ENCODE measurements around the gene RPGR.

RPGR gene

GRCh38 chrX:38327007-38327774 lies at the start of gene RPGR:
TSS of gene RPGR (minus strand) at chrX:38327509. CDS start at chrX:38327367, 142 bp downstream.
- DNase-seq: peak; percentile 79

DNA sequence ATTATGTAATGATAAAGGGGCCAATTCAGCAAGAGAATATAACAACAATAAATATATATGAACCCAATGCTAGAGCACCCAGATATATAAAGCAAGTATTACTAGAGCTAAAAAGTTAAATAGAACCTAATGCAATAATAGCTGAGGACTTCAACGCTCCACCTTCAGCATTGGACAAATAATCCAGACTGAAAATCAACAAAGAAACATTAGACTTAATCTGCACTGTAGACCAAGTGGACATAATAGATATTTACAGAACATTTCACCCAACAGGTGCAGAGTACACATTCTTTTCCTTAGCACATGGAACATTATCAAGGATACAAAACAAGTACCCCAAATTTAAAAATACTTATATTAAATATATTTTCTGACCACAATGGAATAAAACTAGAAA lies 49.4 kb upstream of the RPGR start:
- DNase-seq: no peak

- no peak for DNase-seq
These were observed 48.6 kb upstream of the RPGR start for GRCh38 chrX:38375891-38376290.

- DNase-seq: no peak
These were observed 47.1 kb upstream of the RPGR start for GRCh38 chrX:38374431-38374830.

- no peak for DNase-seq
These were observed 44.3 kb upstream of the RPGR start for GRCh38 chrX:38371641-38372040.

GRCh38 chrX:38368774-38369173 lies 41.5 kb upstream of the RPGR start:
- DNase-seq: no peak

DNA sequence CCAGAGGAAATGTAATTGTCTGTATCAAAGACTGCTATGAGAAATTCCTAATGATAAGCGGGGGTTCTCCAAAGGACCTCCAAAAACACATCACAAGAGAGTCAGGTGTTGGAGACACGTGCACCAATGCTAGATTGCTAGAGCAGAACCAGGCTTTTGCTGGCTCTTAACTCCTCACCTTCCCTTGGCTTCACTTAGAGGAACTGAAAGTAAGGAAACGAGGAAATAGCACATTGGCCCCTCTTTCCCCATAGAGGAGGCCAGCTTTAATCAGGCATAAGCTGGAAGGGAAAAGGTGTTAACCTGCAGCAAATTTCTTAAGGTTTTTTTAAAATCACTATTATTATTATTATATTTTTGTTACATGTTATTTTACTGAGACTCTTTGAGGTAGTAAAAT lies 38.6 kb upstream of the RPGR start:
- no peak for DNase-seq

DNA sequence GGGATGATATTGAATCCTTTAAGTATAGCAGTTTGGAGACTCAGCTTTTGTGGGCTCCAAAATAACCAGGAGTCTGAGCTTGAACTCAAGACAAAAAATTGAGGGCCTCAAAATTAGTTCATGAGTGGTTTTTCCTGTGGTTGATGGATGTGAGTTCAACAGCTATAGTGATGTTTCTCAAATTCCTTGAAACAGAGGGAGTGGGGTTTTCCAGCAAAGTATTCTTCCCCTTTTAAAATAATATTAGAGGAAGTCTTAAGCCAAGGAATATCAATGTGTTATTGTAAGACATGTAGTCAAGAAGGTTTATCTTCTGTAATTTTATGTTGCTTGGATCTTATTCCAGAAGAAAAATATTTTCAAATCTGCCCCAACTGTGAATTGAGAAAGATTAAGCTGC lies 35.7 kb upstream of the RPGR start:
- DNase-seq: no peak

DNA sequence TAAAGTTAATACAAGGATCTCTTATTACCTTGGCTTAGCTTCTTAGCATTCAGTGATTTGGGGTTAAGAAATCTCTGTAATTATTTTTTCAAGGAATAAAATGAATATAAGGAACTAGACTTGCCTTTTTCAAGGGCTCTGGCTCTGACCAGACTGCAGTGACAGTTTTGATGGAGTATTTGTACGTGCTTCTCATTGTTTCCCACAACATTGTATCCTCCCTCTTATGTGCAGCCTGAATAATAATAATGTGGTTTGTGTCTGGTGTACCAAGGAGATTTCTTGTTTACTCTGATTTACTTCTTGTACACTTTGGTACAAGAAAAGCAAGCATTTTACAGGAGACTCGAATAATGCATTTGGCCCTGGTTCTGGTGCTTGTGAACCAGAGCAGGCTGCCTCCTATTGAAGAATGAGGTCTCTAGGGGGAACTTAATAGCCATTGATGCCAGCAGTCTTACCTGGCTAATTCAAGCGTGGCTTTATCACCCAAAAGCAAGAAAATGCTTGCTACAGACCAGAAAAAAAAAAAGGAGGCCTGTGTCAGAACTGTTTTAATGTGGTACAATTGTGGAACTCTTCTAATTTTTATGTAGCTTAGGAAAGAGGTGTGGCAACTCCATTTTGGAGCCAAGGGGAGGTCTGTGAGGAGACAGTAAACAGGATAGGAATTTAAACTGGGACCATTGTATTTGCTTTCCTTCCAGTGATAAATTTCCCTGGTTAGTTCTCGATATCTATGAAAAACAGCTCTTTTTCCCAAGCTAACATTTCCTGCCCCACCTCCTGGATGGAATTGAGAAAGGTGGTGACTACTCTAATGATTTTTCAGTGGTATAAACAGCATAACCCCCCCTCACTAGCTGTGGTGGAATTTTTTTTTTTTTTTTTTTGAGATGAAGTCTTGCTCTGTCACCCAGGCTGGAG lies 30.7 kb upstream of the RPGR start:
- DNase-seq: no peak

- DNase-seq: no peak
These were observed 29.1 kb upstream of the RPGR start for GRCh38 chrX:38356401-38356800.

DNA sequence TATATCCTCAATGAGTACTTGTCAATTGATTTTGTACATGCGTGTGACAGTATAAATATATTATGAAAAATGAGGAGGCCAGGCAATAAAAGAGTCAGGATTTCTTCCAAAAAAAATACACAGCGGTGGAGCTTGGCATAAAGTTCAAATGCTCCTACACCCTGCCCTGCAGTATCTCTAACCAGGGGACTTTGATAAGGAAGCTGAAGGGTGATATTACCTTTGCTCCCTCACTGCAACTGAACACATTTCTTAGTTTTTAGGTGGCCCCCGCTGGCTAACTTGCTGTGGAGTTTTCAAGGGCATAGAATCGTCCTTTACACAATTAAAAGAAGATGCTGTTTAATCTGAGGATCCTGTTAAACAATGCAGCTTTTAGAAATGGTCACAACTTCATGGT lies 25.1 kb upstream of the RPGR start, which contains the start of gene OTC:
Gene OTC (plus strand): TSS at position 243 of the 400 bp plus-strand sequence. CDS start 93 bp downstream, at position 336.
- DNase-seq: no peak

DNA sequence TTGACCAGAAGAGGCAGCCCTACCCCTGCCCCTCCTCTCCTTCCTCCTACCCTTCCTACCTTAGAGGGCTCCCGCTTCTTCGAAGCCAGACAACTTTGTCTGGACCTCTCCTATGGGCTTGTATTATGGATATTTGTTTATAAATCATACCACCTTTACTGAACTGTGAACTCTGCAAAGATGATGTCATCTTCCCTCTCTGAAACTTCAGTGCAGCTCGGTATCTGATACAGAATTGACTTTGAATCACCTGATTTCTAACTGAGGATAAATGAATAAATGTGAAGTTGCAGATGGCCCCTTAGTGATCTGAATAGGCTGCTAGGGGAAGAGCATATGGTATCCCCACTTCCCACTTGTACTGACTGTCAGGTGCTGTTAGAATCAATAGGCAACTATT lies 24.0 kb upstream of the RPGR start:
- no peak for DNase-seq

DNA sequence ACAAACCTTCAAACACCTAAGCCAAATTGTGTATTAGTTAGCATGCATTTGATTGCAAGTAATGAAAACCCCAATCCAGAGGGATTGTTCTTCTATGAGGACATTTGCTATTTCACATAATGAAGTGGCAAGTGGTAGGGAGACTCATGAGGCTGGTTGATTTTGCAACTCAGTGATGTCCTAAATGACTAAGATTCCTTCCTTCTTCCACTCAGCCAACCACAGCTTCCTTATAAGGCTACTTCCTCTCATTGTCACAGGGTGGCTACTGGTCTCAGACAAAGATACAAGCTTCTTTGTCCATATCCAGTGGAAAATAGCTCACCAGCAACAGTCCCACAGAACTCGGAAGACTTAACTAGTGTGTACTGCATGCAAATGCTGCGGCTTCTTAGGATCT lies 19.8 kb upstream of the RPGR start:
- DNase-seq: no peak

- no peak for DNase-seq
These were observed 18.8 kb upstream of the RPGR start for GRCh38 chrX:38346150-38346549.

DNA sequence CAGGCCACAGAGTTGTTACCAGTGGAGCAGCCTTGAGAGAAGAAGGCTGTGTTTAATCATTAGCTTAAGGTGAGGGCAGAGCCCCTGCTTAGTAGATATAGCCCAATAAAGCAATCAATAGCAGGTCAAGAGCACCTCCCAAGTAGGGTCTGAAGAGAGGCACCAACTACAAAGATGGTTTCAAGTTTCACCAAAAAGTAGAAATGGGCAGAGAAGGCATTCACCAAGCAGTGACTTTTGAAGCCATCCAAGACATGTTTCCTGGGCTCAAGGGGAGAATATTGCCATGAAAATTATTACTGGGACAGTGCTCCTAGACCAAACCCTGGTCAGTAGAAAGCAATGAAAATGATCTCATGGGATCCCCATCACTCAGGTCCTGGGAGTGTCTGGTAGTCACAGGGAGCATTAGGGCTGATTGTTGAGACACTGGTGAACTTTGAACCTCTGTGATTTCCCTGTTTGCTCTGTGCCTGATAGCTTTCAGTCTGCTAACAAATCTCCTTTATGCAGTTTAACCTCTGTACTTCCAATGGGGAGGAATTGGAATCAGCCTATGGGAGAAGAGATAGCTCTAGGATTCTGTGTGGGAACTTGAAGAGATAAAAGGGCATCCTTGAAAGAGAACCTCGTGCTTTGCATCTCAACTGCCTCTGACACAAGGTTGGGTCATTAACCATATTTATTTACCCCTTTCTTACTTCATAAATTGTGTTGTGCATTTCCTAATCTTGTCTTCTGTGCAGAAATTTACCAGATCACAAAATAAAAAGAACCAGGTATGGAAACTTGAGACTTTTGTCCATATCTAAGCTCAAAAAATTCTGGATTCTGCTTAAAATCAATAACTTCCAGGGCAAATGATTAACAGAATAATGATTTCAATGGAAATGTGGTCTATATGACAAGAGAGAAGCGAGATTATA lies 15.8 kb upstream of the RPGR start:
- DNase-seq: no peak

DNA sequence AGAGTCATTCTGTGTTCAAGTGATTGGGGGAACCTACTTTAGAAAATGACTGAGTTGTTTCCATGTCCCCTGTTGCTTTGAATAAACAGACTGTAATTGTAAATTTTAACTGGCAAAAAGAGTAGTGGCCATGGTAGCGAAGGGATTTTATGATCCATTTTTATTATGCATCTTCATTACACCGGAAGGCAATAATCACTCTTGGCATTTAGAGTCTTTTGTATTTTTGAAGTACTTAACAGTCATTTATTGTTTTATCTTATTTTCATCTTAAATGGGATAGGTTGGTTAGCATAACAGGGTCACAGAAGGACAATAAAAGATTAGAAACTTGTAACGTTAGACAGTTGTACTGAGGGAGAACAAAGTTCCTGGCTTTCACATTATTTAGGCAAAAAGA lies 14.1 kb upstream of the RPGR start:
- no peak for DNase-seq

DNA sequence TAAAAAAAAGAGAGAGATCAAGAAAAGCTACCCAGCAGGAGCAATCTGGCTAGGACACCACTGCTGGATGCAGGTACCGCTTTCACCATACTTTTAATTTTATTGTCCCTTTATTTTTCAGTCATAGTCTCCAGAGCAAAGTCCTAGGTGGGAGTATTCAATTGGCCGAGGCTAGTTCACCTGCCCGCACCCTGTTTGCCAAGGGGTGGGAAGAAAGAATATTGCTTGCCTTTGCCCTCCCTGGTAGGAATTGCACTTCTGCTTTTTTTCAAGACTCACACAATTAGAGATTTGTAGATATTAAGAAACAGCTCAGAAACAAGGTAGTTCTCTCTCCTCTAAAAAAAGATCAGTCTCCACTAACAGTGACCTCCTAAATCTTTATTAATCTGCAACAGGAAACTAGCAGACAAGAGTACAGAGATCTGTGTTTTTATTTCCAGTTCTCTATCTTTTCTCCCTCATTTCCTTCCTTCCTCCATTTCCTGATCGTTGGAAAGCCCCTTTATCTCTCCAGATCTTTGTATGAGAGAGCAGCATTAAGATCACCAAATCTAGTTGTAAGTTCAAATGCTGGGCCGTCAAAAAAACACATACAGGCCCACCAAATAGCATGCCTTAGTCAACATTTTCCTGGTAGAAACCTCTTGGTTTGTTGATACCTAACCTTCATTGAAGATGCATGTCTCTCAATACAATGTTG lies 9.4 kb upstream of the RPGR start:
- no peak for DNase-seq

DNA sequence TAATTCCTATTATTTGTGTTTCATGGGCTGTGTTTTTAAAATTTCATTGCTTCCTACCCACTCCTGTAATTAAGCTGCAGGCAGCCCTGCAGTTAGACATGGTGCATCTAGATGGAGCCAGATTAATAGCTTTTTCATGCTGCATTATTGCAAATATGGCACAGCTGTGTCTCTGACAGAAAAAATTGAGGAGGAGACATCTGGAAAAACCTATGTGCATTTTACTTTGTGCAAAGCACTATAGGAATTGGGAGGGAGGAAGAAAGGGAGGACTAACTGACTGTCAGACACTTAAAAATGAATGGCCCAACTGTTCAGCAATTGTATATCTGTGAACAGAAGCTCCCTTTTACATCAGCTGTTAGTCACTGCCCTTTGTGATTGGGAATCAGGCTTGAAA lies 8.1 kb upstream of the RPGR start:
- DNase-seq: no peak

- no peak for DNase-seq
These were observed 5.2 kb upstream of the RPGR start for GRCh38 chrX:38332505-38332904.

GRCh38 chrX:38327775-38328081 lies 419 bp upstream of the RPGR start:
- no peak for DNase-seq

GRCh38 chrX:38326086-38326485 lies 1.2 kb downstream of the RPGR start:
- no peak for DNase-seq

DNA sequence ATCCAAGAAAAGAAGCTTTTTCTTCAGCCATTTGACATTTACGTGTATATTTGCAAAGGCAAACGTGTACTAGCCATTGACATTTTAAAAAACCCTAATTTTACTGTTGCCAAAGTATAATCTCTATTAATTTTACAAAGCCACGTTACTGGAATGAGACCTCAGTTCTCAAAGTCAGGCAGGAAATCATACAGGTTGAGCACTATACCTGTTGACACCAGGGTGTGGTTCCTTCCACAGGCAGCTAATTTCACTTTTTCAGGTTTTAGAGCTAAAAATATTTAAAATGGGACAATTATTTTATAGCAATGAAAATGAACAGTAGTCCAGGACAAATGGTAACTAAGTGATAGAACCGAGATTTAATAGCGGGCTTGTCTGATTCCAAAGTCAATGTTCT lies 6.5 kb downstream of the RPGR start:
- no peak for DNase-seq

Data from GOT3 (cell line).